ENCODE data around the gene PPM1N.

Gene PPM1N

GRCh38 chr19:45471931-45472562 is 26.2 kb upstream of the PPM1N start:
- Histone ChIP-seq H3K4me1 (ENCODE audit: control insufficient read depth, insufficient read depth, low read length) (peaks cover 3% of the 10 kb centered on the region), H3K9me3 (ENCODE audit: control insufficient read depth, insufficient read depth, low read length) (no peaks in the 10 kb centered on the region), H3K4me3 (ENCODE audit: low read depth, low read length) (peak overlapping the region; percentile 69), H3K9ac (ENCODE audit: low read depth, low read length) (peak overlapping the region; percentile 47), H3K27me3 (ENCODE audit: control insufficient read depth, insufficient read depth, low read length) (peaks cover 29% of the 10 kb centered on the region), H3K36me3 (ENCODE audit: control insufficient read depth, insufficient read depth, low read length) (no peaks in the 10 kb centered on the region)

GRCh38 chr19:45472563-45473366 is 25.5 kb upstream of the PPM1N start:
- Histone ChIP-seq H3K27me3 (ENCODE audit: control insufficient read depth, insufficient read depth, low read length) (peaks cover 29% of the 10 kb centered on the region), H3K4me3 (ENCODE audit: low read depth, low read length) (peak overlapping the region; percentile 69), H3K4me1 (ENCODE audit: control insufficient read depth, insufficient read depth, low read length) (peaks cover 3% of the 10 kb centered on the region), H3K9ac (ENCODE audit: low read depth, low read length) (peak overlapping the region; percentile 47), H3K36me3 (ENCODE audit: control insufficient read depth, insufficient read depth, low read length) (no peaks in the 10 kb centered on the region), H3K9me3 (ENCODE audit: control insufficient read depth, insufficient read depth, low read length) (no peaks in the 10 kb centered on the region)

- Histone ChIP-seq H3K9me3 (ENCODE audit: control insufficient read depth, insufficient read depth, low read length) (no peaks in the 10 kb centered on the region), H3K4me1 (ENCODE audit: control insufficient read depth, insufficient read depth, low read length) (peaks cover 3% of the 10 kb centered on the region), H3K9ac (ENCODE audit: low read depth, low read length) (no peak overlapping the region), H3K4me3 (ENCODE audit: low read depth, low read length) (peak overlapping the region; percentile 69), H3K27me3 (ENCODE audit: control insufficient read depth, insufficient read depth, low read length) (peaks cover 29% of the 10 kb centered on the region), H3K36me3 (ENCODE audit: control insufficient read depth, insufficient read depth, low read length) (no peaks in the 10 kb centered on the region)
Observed at GRCh38 chr19:45473367-45473681, 24.9 kb upstream of the PPM1N start.

GRCh38 chr19:45473682-45474605 is 24.3 kb upstream of the PPM1N start:
- Histone ChIP-seq H3K36me3 (ENCODE audit: control insufficient read depth, insufficient read depth, low read length) (no peaks in the 10 kb centered on the region), H3K9me3 (ENCODE audit: control insufficient read depth, insufficient read depth, low read length) (no peaks in the 10 kb centered on the region), H3K27me3 (ENCODE audit: control insufficient read depth, insufficient read depth, low read length) (peaks cover 29% of the 10 kb centered on the region), H3K9ac (ENCODE audit: low read depth, low read length) (no peak overlapping the region), H3K4me3 (ENCODE audit: low read depth, low read length) (no peak overlapping the region), H3K4me1 (ENCODE audit: control insufficient read depth, insufficient read depth, low read length) (peaks cover 3% of the 10 kb centered on the region)

GRCh38 chr19:45474606-45475521 is 23.4 kb upstream of the PPM1N start:
- Histone ChIP-seq H3K4me1 (ENCODE audit: control insufficient read depth, insufficient read depth, low read length) (peaks cover 3% of the 10 kb centered on the region), H3K4me3 (ENCODE audit: low read depth, low read length) (no peak overlapping the region), H3K27me3 (ENCODE audit: control insufficient read depth, insufficient read depth, low read length) (peaks cover 29% of the 10 kb centered on the region), H3K9me3 (ENCODE audit: control insufficient read depth, insufficient read depth, low read length) (no peaks in the 10 kb centered on the region), H3K36me3 (ENCODE audit: control insufficient read depth, insufficient read depth, low read length) (no peaks in the 10 kb centered on the region), H3K9ac (ENCODE audit: low read depth, low read length) (no peak overlapping the region)

GRCh38 chr19:45475537-45476291 is 22.5 kb upstream of the PPM1N start:
- no peak overlapping the region for H3K9ac ChIP-seq (ENCODE audit: low read depth, low read length)
- H3K4me3 ChIP-seq (ENCODE audit: low read depth, low read length) = no peak overlapping the region
- no peaks in the 10 kb centered on the region for H3K36me3 ChIP-seq (ENCODE audit: control insufficient read depth, insufficient read depth, low read length)
- no peaks in the 10 kb centered on the region for H3K9me3 ChIP-seq (ENCODE audit: control insufficient read depth, insufficient read depth, low read length)
- H3K27me3 ChIP-seq (ENCODE audit: control insufficient read depth, insufficient read depth, low read length) = peaks cover 25% of the 10 kb centered on the region
- H3K4me1 ChIP-seq (ENCODE audit: control insufficient read depth, insufficient read depth, low read length) = peaks cover 3% of the 10 kb centered on the region

GRCh38 chr19:45476304-45476703 is 21.9 kb upstream of the PPM1N start:
- no peaks in the 10 kb centered on the region for H3K9me3 ChIP-seq (ENCODE audit: control insufficient read depth, insufficient read depth, low read length)
- H3K27me3 ChIP-seq (ENCODE audit: control insufficient read depth, insufficient read depth, low read length) = peaks cover 20% of the 10 kb centered on the region
- H3K9ac ChIP-seq (ENCODE audit: low read depth, low read length) = no peak overlapping the region
- peaks cover 3% of the 10 kb centered on the region for H3K4me1 ChIP-seq (ENCODE audit: control insufficient read depth, insufficient read depth, low read length)
- H3K36me3 ChIP-seq (ENCODE audit: control insufficient read depth, insufficient read depth, low read length) = no peaks in the 10 kb centered on the region
- no peak overlapping the region for H3K4me3 ChIP-seq (ENCODE audit: low read depth, low read length)

GRCh38 chr19:45477186-45477585 is 21.1 kb upstream of the PPM1N start:
- peaks cover 1% of the 10 kb centered on the region for H3K4me1 ChIP-seq (ENCODE audit: control insufficient read depth, insufficient read depth, low read length)
- H3K27me3 ChIP-seq (ENCODE audit: control insufficient read depth, insufficient read depth, low read length) = peaks cover 12% of the 10 kb centered on the region
- no peak overlapping the region for H3K9ac ChIP-seq (ENCODE audit: low read depth, low read length)
- H3K4me3 ChIP-seq (ENCODE audit: low read depth, low read length) = no peak overlapping the region
- no peaks in the 10 kb centered on the region for H3K36me3 ChIP-seq (ENCODE audit: control insufficient read depth, insufficient read depth, low read length)
- no peaks in the 10 kb centered on the region for H3K9me3 ChIP-seq (ENCODE audit: control insufficient read depth, insufficient read depth, low read length)

GRCh38 chr19:45477713-45478453 is 20.4 kb upstream of the PPM1N start:
- Histone ChIP-seq H3K27me3 (ENCODE audit: control insufficient read depth, insufficient read depth, low read length) (peaks cover 5% of the 10 kb centered on the region), H3K4me1 (ENCODE audit: control insufficient read depth, insufficient read depth, low read length) (no peaks in the 10 kb centered on the region), H3K36me3 (ENCODE audit: control insufficient read depth, insufficient read depth, low read length) (no peaks in the 10 kb centered on the region), H3K9me3 (ENCODE audit: control insufficient read depth, insufficient read depth, low read length) (no peaks in the 10 kb centered on the region), H3K4me3 (ENCODE audit: low read depth, low read length) (peak overlapping the region; percentile 75), H3K9ac (ENCODE audit: low read depth, low read length) (no peak overlapping the region)

Measured in iPS-15b (cell line).